GM18505 (cell line): Measurements from ENCODE around the gene DENND2C.
A peak's percentile ranks its signal among the peaks of the same experiment; 100 is the strongest.

Experiments
- ATAC-seq: cut with Tn5 transposase; IDR thresholded peaks from one replicate; pipeline ENCODE4 v1.9.1; 2021; ENCODE audit not compliant: unreplicated experiment
- POLR2A ChIP-seq: IDR thresholded peaks from 4 replicates; pipeline ENCODE4 v1.6.1; 2011; ENCODE audit warnings: borderline replicate concordance; ENCODE audit not compliant: insufficient read depth, insufficient read length; ENCODE audit errors: extremely low read depth

DENND2C gene

DNA sequence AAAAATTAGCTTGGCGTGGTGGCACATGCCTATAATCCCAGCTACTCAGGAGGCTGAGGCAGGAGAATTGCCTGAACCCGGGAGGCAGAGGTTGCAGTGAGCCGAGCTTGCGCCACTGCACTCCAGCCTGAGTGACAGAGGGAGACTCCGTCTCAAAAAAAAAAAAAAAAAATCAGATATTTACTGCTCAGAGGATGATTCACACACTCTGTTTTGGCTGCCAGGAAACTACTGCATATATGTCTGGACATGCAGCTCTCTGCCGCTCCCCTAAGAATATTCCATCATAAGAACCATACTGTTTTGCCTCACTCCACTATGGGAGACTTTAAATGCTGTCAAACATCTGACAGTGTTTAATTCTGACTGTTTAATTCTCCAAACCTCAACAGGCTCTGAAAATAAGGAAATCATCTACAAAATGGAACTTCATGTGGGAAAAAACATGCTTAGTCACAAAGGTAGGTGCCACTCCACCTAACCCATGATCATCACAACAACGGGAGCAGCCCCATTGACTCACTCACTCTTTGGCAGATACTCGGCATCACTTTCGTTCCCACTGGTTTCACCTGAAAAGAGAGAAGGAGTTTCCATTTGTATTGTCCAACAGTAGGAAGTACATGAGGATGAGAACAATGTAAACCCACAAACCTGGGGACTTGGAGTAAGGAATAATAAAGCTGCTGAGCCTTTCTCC, 59.2 kb downstream of the DENND2C start:
- no peak for ATAC-seq
- TF ChIP-seq POLR2A: no peak

DNA sequence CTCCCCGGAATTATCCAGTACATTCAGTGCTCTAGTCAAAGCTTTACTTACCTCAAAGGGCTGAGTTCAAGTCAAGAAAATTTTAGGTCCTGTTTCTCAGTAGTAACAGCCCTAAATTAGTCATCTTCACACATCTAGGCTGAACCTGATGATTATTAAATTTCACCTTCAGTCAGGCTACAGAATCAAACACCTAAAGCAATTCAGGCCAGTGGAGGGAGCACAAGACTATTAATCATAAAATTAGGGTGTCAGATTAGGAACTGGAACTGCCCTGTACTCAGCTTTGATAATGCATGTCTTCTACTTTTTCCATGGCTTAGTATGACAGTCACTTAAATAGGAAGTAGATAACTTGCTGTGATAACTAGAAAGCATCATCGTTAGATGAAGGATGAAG, 60.0 kb downstream of the DENND2C start:
- no peak for TF ChIP-seq POLR2A
- no peak for ATAC-seq

DNA sequence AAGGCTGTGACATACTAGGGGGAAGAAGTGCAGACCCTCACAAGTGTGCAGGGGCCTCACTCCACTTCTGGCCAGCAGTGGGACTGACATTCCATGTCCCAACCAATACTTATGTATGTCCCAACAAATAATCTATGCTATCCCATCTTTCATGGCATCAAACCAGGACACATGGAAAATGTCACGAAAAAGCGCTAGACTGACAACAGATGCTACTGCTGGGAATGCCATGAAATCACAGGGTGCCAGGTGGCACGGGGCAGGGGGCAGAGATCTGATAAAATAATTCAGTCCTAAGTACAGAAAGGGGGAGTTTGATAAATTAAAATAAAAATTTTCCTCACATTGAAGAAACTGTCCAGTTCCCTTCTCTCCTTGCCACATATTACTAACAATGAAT, 60.8 kb downstream of the DENND2C start:
- no peak for ATAC-seq
- TF ChIP-seq POLR2A: no peak

DNA sequence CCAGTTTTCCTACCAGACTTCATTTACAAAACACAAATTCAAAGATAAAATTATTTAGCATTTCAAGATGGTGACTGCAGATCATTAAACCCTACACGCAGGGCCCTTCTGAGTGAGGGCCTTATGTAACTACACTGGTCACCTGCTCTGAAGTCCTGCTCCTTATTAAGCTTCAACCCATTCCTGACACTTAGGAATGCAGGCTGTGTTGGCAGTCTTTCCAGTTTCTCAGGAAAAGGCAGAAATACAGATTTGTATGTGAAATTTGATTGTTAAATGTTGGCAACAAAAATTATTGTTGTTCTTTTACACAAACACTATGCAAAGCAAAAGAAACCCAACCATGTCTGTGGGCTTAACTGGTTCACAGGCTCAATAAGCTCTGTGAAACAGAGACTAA, 62.6 kb downstream of the DENND2C start:
- TF ChIP-seq POLR2A: no peak
- no peak for ATAC-seq

DNA sequence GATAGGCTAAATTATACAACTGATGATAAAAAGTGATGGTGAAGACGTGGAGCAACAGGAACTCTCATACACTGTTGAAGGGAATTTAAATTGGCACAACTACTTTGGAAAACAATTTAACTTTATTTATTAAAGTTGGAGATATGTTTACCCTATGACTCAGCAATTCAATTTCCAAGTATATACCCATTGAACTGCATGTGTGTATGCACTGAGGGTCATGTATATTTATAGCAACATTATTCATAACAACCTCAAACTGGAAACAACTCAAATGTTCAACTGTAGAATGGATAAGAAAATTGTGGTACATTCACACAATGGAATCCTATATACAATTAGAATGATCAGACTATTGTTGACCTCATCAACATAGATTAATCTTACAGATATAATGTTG, 71.9 kb downstream of the DENND2C start:
- ATAC-seq: no peak

DNA sequence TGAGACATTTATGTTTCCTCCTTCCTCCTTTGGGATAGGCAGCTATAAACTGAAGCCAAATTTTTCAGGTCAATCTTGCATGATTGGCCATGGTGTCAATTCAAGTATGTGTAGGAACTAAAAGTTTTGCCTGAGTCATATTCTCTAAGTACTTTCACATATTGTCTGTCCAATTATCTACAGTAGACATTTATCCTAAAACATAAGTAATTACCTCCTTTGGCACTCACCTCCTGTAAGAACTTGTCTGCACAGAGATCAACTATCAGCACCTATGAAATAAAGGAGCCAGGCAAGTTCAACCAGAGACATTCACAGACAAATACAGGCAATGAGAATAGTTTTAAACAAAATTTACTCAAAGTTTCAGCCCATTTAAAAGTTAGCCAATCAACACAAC, 74.2 kb downstream of the DENND2C start:
- ATAC-seq: no peak
- TF ChIP-seq POLR2A: no peak

More for the DNA sequence above, 71.9 kb downstream of the DENND2C start:
- TF ChIP-seq POLR2A: no peak

DNA sequence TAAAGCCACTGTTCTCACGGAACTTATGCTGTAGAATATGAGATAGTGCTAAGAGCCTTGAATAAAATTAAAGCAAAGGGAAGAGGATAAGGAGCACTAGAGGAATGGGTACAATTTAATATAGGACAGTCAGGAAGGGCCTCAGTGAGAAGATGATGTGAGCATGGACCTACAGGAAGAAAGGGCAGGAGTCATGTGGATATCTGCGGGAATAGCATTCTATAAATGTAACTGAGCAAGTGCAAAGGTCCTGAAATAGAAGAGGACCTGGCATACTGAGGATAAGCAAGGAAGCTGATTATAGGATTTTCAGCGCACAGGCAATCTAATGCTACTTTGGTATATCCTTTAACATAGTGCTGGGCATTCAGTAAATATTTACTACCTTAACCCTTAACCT, 75.8 kb downstream of the DENND2C start:
- TF ChIP-seq POLR2A: no peak
- no peak for ATAC-seq

DNA sequence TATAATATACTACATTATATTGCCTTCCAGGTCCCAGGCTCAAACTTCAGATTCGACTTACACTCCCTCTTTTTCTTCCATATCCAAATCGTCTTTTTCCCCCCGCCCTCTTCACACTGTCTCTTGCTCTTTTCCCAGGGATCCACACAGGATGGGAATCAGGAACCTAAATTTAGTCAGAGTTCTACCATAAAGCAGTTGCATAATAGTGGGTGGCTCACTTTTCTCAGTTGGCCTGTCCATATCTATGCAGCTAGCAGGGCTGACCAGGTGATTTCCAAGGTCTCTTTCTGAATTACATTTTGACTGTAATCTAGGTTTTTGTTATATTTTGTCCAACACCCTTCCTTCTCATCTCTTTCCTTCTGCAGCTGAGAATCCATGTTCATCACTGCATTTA, 80.7 kb downstream of the DENND2C start:
- ATAC-seq: no peak
- TF ChIP-seq POLR2A: no peak

DNA sequence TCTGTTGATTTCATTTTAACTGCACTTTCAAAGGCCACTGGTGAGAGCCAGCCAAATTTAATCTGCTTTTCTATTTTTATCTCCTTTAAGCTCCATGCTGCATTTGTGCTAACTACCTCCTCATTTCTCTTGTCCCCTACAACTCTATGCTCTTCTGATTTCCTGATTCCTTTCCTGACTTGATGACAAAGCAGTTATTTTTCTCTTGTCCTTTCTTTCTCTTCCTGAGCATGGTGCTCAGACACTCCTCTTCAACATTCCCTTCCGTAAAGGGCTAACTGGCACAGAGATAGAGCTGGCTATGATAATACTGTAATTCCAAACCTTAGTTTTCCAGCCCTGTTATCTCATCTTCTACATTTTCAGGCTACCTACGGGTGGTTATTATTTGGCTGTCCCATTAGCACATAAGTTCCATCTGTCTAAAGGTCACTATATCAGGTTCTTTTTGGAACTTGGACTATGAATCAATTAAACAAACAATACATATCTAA, 81.6 kb downstream of the DENND2C start:
- TF ChIP-seq POLR2A: no peak
- no peak for ATAC-seq

DNA sequence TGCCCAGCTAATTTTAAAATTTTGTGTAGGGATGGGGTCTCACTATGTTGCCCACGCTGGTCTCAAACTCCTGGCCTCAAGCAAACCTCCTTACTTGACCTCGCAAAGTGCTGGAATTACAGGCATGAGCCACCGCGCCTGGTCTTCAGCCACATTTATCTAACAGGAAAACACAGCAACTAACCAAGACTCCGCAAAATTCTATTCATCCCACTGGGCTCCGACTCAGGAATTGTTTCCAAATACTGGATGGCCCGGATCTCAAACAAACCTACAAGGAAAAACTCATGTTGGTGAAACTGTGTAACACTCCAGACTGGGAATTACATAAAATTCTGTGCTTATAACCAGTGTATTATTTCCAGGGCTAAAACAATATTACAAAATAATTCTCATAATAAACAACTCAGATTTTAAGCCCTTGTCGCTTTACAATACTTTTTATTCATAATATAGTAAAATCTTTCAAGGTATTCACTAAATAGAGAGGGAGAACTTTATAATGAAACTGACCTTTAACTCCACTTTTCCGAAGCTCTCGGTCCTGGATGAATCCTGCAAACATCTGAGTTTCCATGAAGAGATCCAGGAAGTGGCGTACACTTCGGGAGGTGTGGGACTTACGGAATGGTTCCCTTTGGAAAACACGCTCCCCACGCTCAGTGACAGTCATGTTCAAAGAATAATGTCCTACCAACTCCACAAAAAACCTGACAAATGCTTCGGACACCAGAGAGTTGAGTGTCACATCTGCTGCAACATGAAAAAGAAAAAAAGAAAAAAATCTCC, 82.5 kb downstream of the DENND2C start:
- no peak for TF ChIP-seq POLR2A
- no peak for ATAC-seq

DNA sequence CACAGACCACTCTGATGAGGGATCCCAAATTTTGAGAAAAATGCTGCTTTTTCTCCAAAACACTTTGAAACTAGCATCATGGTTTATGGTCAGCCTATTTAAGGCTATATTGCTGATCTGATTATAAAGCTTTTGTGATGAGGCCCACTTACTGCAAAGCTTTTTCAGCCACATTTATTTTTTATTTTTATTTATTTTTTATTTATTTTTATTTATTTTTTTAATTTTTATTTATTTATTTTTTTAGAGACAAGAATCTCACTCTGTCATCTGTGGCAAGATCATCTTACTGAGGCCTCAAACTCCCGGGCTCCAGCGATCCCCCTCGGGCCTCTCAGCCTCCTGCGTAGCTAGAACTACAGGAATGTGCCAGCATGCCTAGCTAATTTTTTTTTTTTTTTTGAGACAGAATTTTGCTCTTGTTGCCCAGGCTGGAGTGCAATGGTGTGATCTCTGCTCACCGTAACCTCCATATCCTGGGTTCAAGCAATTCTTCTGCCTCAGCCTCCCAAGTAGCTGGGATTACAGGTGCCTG, 83.3 kb downstream of the DENND2C start:
- no peak for TF ChIP-seq POLR2A
- no peak for ATAC-seq

DNA sequence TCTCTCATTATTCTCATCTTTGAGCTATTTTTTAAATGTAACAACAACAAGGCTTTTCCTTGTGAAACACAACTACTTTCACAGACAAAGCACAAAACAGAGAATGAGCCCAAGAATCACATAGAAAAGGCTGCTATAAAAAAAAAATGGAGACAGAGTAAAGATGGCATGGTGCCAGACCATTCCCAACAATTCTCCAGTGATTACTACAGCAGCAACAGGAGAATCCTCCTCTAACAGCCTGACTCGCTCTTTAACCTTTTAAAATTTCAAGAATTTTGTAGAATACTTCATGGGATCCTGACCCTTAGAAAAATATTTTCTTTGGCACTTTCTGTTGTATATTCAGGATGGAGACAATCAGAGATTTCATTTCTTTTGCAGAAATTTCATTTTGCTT, 84.6 kb downstream of the DENND2C start:
- ATAC-seq: no peak
- no peak for TF ChIP-seq POLR2A

DNA sequence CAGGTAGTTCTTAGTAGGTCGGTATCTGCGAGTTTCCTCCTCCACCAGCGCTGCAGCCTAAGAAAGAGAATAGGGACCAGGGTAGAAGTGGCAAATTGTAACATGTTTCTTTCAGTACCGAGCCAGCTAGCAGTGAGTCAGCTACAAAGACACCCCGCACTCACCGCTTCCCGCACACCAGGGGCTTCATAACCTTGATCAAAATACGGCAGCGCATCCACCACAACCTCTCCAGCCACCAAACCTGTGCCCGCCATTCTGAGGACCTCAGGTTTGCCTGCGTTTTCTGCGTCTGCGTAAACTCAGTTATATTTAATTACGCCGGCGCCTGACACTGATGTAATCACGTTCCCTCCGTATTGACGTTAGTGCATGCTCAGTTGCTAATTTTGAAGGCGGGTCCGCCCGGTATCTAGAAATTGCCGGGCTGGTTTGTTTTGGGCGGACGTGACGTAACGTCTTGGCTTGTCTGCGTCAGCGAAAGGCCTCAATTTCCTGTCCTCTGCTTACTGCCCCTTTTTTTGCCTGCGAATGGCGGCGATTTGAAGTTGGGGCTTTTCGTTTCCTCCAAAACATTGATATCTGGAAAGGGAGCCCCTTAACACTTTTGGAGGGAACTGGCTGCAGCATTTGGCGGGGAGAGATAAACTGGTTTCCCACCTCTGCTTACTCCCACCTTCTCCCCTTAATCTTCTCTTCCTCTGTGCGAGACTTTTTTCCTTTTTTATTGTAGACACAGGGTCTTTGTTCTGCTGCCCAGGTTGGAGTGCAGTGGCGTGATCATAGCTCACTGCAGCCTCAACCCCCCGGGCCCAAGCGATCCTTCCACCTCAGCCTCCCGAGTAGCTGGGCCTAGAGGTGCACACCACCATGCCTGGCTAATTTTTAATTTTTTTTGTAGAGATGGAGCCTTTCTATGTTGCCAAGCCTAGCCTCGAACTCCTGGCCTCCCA, 88.2 kb downstream of the DENND2C start, which contains the start of gene BCAS2:
BCAS2 (minus strand) TSS at position 281 of the 953 bp plus-strand sequence; CDS start at position 257, 24 bp downstream.
- TF ChIP-seq POLR2A: peak; percentile 97
- ATAC-seq: peak; percentile 99
